ENCODE data around the gene ETV5.

ETV5 gene

DNA sequence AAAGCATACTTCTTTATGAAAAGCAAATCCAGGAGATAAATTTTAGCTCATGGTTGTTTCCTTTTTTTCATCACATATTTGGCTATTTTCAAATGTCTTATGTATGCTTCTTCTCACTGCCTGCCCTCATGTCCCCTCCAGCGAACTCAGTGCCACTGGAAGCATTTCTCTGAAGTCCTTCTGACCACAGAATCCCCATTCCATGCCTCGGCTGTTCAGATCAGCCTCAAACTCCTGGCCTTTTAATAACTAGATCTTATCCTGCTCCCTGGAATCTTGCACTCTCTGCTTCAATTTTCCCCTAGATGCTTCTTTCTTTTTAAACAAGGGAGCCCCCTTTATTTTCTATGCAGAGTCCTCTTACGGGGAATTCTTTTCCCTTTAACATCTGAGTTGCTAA, 10.1 kb downstream of the ETV5 start:
- TF ChIP-seq CTCF (IDR thresholded peaks at IDR 0.05): no peak

- TF ChIP-seq CTCF (IDR thresholded peaks at IDR 0.05): no peak
Observed at GRCh38 chr3:186097663-186098451, 11.0 kb downstream of the ETV5 start.

DNA sequence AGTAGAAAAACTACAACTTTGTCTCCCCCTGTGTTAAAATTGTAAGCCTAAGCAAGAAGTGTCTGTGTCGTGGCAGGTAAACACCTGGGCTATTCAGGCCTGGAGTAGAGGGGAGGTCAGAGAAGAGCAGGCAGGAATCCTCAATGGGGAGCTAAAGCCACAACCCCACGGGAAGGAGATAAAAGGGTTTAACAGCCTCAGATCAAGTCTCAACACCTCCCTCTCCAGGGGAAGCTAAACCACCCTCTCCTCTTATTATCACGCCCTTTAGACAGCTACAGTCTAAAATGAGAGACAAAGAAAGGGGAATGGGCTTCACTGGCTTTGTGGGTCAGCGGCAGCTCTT, 11.6 kb downstream of the ETV5 start:
- TF ChIP-seq CTCF (IDR thresholded peaks at IDR 0.05): no peak

DNA sequence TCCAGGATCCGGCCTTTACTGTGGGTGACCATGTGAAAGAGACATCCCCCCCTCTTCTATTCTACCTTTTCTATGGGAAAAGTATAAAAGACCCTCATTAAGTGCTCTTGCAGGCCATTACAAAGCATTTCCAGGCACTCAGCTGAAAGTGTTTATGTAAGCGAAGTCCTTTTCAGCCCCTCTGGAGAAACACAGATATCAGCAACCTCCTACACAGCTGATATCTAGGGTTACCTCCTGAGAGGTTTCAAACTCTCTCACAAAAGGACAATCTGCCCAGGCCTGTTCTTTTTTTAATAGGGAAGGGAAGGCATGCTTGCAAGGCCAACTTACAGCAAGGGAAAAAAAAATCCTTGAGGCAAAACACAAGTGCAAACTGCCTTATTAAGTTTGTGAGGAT, 12.6 kb downstream of the ETV5 start:
- no peak for TF ChIP-seq CTCF (IDR thresholded peaks at IDR 0.05)

DNA sequence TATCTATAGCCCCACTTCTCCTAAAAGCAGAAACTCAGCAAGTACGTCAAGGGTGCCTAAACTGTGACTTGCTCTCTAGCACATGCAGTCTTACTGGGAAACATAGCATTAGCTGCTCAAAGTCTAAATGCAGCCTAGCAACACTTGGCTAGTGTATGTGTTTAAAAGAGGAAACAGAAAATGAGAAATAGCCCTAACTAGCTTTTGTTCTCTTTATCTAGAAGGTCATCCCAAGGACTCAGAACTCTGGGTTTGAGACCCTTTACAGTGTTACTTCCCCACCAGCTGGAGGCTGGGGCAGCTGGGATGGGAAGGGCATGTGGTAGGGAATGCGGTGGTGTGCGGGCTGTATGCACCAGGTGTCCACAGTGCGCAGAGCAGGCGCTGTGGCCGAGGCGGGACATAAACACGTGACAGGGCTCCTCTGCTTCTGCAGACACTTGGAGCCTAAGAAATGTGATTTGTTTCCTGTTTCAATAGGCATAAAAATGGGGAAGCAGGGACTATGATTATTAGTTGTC, 13.3 kb downstream of the ETV5 start:
- TF ChIP-seq CTCF (IDR thresholded peaks at IDR 0.05): no peak

DNA sequence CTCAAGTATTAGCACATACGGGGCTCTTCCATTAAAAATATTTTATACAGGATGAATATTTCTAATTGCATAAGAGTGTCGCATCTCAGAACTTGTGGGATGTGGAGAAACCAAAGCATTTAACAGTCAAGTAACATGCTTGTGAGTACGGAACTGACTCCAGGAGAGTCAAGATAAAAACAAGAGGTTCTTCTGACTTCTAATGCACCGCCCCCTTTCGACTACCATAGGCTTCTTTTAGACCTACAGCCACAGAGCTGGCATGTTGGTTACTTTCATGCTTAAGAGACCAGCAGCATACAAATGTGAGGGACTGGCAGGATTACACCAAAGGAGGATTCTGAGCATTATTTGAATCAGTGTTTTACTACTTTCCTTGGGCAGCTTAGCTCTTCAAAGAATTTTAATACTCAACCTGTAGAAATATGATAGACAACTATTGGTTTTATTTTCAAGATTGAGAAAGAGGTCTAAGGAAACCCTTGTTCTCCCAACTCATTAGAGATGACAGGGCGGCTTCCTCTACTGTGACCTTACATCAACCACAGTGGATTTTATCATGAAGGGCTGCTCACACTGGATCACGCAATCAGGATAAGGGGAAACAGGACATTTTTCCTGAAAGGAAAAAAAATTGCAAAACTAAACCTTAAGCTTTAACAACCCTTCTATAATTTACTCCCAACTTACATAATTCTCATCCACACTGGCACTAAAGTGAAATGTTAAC, 14.0 kb downstream of the ETV5 start:
- no peak for TF ChIP-seq CTCF (IDR thresholded peaks at IDR 0.05)

DNA sequence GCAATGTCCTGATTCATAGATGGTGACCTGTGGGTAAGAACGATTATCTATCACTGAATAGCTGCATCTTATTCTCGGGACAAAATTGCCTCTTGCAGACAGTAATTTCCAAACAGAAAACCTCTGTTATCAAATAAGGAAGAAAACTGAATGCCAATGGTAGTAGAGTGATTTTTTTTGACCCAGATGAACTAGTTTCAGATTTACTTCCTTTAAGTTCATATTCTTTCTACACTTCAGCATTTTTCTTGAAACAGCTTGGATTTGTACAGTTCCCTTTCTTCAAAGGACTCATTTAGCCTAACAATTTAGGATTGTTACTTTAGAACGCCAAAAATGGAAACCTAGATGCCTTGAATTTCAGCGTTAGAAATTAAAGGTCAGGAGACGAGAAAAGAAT, 14.6 kb downstream of the ETV5 start:
- no peak for TF ChIP-seq CTCF (IDR thresholded peaks at IDR 0.05)
